PC-9 (cell line): ENCODE data around the gene CDH10. TPM values are rescaled to one million over a fixed set of nuclear protein-coding genes. Genes with fewer than 3 reads are reported as not detected.

Experiments
- BruUV-seq: library from RNA; stranded (reverse); fragments of 400-500 nt; replicated peaks from 2 replicates; lab custom pipeline; 2021; lab: Mats Ljungman, UMichigan
- CTCF ChIA-PET: fragments of 300-600 bp; sonication (Branson Sonifier 250); formaldehyde crosslinking; loops from one replicate; lab custom pipeline; 2022; ENCODE audit warnings: antibody characterized with exemption; lab: Charles Lee
- POLR2A ChIA-PET: fragments of 300-600 bp; sonication (Branson Sonifier 250); formaldehyde crosslinking; loops from one replicate; lab custom pipeline; 2022; ENCODE audit warnings: antibody characterized with exemption; ENCODE audit not compliant: unreplicated experiment; lab: Charles Lee
- DNase-seq, 2 experiments: peaks; one replicate each; pipeline versions ENCODE4 v3.0.0 to v3.0.0-alpha.2; 2015 to 2022; ENCODE audit warnings: mixed read lengths in 1 of 2
- H2AFZ ChIP-seq: fragments of 200-600 bp; sonication (generic); 2 replicates; pipeline ENCODE4 v1.8.1; 2017; ENCODE audit warnings: antibody characterized with exemption
- H3F3A ChIP-seq: fragments of 200-600 bp; sonication (generic); 2 replicates; pipeline ENCODE4 v1.8.1; 2017; ENCODE audit warnings: antibody characterized with exemption, mild to moderate bottlenecking, low read depth; ENCODE audit not compliant: insufficient read depth
- H3K27ac ChIP-seq: fragments of 200-600 bp; sonication (generic); 2 replicates; pipeline ENCODE4 v1.6.1; 2016; ENCODE audit warnings: mixed run types
- H3K27me3 ChIP-seq: fragments of 200-600 bp; sonication (generic); 2 replicates; pipeline ENCODE4 v1.6.1; 2016; ENCODE audit warnings: low read depth, mixed run types; ENCODE audit not compliant: insufficient read depth
- H3K36me3 ChIP-seq: fragments of 200-600 bp; sonication (generic); 2 replicates; pipeline ENCODE4 v1.6.1; 2016; ENCODE audit warnings: low read depth, mixed run types
- H3K4me1 ChIP-seq: fragments of 200-600 bp; sonication (generic); replicated peaks from 2 replicates; pipeline ENCODE4 v1.6.1; 2016; ENCODE audit warnings: mixed run types; ENCODE audit not compliant: insufficient read depth
- H3K4me2 ChIP-seq: fragments of 200-600 bp; sonication (generic); 2 replicates; pipeline ENCODE4 v1.6.1; 2017; ENCODE audit warnings: mixed run types
- H3K4me3 ChIP-seq: fragments of 200-600 bp; sonication (generic); 2 replicates; pipeline ENCODE4 v1.6.1; 2016; ENCODE audit warnings: mixed run types
- H3K79me2 ChIP-seq: fragments of 200-600 bp; sonication (generic); 2 replicates; pipeline ENCODE4 v1.6.1; 2017; ENCODE audit warnings: low read depth, mixed run types
- H3K9me2 ChIP-seq: fragments of 200-600 bp; sonication (generic); 2 replicates; pipeline ENCODE4 v1.8.1; 2017; ENCODE audit warnings: mild to moderate bottlenecking; ENCODE audit not compliant: insufficient read depth
- H3K9me3 ChIP-seq: fragments of 200-600 bp; sonication (generic); 2 replicates; pipeline ENCODE4 v1.8.1; 2016; ENCODE audit warnings: low read depth; ENCODE audit not compliant: insufficient read depth
- H4K20me1 ChIP-seq: fragments of 200-600 bp; sonication (generic); 2 replicates; pipeline ENCODE4 v1.8.1; 2017; ENCODE audit not compliant: insufficient read depth
- EZH2 ChIP-seq: fragments of 200-600 bp; sonication (generic); IDR thresholded peaks from 2 replicates; pipeline ENCODE4 v1.8.0; 2017; ENCODE audit warnings: antibody characterized with exemption, low read depth
- intact Hi-C: fragments of 100-400 bp; cut with micrococcal nuclease; formaldehyde crosslinking; loops from one replicate; pipeline ENCODE4 v1.10.0; 2022; ENCODE audit not compliant: unreplicated experiment
- total RNA-seq: library from RNA; stranded (reverse); gene quantifications from 2 replicates; pipeline ENCODE4 v1.2.3, GENCODE V29; 2021
- TF ChIP-seq, protein P1 (sequence below): fragments of 200-600 bp; sonication (generic); conservative IDR thresholded peaks from 2 replicates; pipeline ENCODE4 v1.6.1; 2017; ENCODE audit warnings: mixed run types, antibody characterized with exemption, mild to moderate bottlenecking, moderate library complexity

The CDH10 gene
- total RNA-seq, 1 experiment from 2014 or later: 0.20 TPM

DNA sequence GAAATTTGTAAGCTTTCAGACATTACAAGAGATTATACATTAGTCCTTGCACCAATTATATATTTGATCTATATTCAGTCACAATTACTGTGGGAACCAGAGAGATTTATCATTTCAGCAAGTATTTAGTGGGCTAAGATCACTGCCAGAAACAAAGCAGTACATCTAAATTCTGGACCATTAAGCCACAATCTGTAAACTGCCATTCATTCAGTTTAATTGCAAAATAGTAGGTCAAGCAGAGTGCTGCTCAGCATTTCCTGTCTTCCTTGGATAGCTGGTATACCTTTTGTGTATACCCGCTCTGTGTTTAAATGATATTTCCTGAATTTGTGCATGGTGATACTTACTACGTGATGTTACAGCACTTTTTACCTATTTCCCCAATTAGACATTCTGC, 42.6 kb downstream of the CDH10 start:
- Histone ChIP-seq H3K4me2 (no peak overlapping the region), H3K27ac (no peak overlapping the region), H3K9me2 (no peaks in the 10 kb centered on the region), H2AFZ (no peak overlapping the region), H4K20me1 (0 out of 2 replicates have a peak, but pooled peaks cover 1% of the 10 kb centered on the region), H3K36me3 (no peaks in the 10 kb centered on the region), H3K4me1 (no peaks in the 10 kb centered on the region), H3K9me3 (no peaks in the 10 kb centered on the region), H3K79me2 (no peaks in the 10 kb centered on the region), H3K4me3 (no peak overlapping the region), H3F3A (no peaks in the 10 kb centered on the region), H3K27me3 (no peaks in the 10 kb centered on the region)
- TF ChIP-seq, protein P1, sequence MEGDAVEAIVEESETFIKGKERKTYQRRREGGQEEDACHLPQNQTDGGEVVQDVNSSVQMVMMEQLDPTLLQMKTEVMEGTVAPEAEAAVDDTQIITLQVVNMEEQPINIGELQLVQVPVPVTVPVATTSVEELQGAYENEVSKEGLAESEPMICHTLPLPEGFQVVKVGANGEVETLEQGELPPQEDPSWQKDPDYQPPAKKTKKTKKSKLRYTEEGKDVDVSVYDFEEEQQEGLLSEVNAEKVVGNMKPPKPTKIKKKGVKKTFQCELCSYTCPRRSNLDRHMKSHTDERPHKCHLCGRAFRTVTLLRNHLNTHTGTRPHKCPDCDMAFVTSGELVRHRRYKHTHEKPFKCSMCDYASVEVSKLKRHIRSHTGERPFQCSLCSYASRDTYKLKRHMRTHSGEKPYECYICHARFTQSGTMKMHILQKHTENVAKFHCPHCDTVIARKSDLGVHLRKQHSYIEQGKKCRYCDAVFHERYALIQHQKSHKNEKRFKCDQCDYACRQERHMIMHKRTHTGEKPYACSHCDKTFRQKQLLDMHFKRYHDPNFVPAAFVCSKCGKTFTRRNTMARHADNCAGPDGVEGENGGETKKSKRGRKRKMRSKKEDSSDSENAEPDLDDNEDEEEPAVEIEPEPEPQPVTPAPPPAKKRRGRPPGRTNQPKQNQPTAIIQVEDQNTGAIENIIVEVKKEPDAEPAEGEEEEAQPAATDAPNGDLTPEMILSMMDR: no peak
- no peak for TF ChIP-seq EZH2
- ChIA-PET POLR2A (no interaction called here), CTCF (no interaction called here)
- no peak for DNase-seq
- BruUV-seq: no TSS peak
- intact Hi-C loops: no loop called here

DNA sequence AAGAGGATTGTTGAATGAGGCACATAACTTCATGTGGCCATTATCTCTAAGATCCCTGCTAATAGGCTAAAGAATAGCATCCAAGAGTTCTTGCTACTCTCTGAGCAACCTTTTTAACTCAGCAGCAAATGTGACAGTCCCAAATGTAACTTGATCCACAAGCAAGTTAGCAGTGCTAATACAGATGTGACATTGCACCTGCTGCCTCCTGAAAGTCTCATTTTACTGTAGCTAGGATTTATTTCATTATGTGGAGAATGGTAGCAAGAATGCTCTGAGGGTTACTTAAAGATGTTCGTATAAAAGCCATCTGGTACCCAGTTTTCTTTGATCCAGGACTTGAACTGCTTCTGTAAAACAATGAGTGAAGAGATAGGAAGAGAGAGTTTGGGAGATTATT, 45.8 kb downstream of the CDH10 start:
- BruUV-seq: no TSS peak
- ChIA-PET CTCF (no interaction called here), POLR2A (no interaction called here)
- no peaks in the 10 kb centered on the region for H3F3A ChIP-seq
- no peak overlapping the region for H3K4me2 ChIP-seq
- no peak for DNase-seq
- H3K27ac ChIP-seq: no peak overlapping the region
- no peaks in the 10 kb centered on the region for H3K27me3 ChIP-seq
- H4K20me1 ChIP-seq: 0 out of 2 replicates have a peak, but pooled peaks cover 3% of the 10 kb centered on the region
- no peaks in the 10 kb centered on the region for H3K4me1 ChIP-seq
- no peaks in the 10 kb centered on the region for H3K9me2 ChIP-seq
- H3K36me3 ChIP-seq: no peaks in the 10 kb centered on the region
- H3K79me2 ChIP-seq: no peaks in the 10 kb centered on the region
- TF ChIP-seq, protein P1: no peak
- no peak for TF ChIP-seq EZH2
- H3K9me3 ChIP-seq: no peaks in the 10 kb centered on the region
- intact Hi-C loops: no loop called here
- H3K4me3 ChIP-seq: no peak overlapping the region
- H2AFZ ChIP-seq: no peak overlapping the region

DNA sequence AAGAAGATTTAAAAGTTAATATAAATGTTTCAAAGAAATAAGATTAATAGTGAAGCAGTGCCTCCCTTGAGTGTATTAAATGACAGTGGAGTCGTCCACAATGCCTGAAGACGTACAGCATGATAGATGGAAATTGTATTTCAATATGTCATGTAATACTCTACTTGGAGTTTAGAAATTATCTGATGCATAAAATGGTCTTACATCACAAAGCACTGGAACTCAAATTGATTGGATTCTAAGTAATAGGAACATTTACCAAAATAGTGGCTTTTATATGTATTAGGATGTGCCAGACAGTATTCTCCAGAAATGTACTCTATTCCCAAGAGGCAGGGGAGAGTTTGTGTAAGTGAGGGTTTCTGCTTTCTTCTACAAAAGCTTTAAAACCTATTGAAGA, 49.4 kb downstream of the CDH10 start:
- no peak overlapping the region for H2AFZ ChIP-seq
- H3K4me3 ChIP-seq: no peak overlapping the region
- DNase-seq: no peak
- BruUV-seq: no TSS peak
- 0 out of 2 replicates have a peak, but pooled peaks cover 3% of the 10 kb centered on the region for H4K20me1 ChIP-seq
- H3K79me2 ChIP-seq: no peaks in the 10 kb centered on the region
- TF ChIP-seq, protein P1: no peak
- TF ChIP-seq EZH2: no peak
- CTCF ChIA-PET: no interaction called here
- no peak overlapping the region for H3K4me2 ChIP-seq
- no peaks in the 10 kb centered on the region for H3K4me1 ChIP-seq
- no peaks in the 10 kb centered on the region for H3K27me3 ChIP-seq
- H3K9me2 ChIP-seq: no peaks in the 10 kb centered on the region
- POLR2A ChIA-PET: no interaction called here
- H3K9me3 ChIP-seq: no peaks in the 10 kb centered on the region
- intact Hi-C loops: no loop called here
- no peak overlapping the region for H3K27ac ChIP-seq
- H3K36me3 ChIP-seq: no peaks in the 10 kb centered on the region
- H3F3A ChIP-seq: no peaks in the 10 kb centered on the region; the same call in 1 of the 2 replicates
